Lower leg skin (tissue), 3 donors: ENCODE results near the gene ADAMTS8.

Experiments used
- POLR2A ChIP-seq, 2 donors: fragments of 450-650 bp; IDR thresholded peaks; one replicate each; pipeline ENCODE4 v1.6.1; 2016 to 2017; ENCODE audit warnings: antibody characterized with exemption in 2 of 2, mild to moderate bottlenecking in 1 of 2, moderate library complexity in 1 of 2
- TF ChIP-seq, protein P1 (sequence below), 3 donors: fragments of 450-650 bp; IDR thresholded peaks; one replicate each; pipeline ENCODE4 v1.5.1; 2016; ENCODE audit warnings: antibody characterized with exemption in 3 of 3, mild to moderate bottlenecking in 3 of 3, moderate library complexity in 2 of 3

GRCh38 chr11:130415731-130416529, 12.5 kb downstream of the ADAMTS8 start:
- TF ChIP-seq, protein P1, sequence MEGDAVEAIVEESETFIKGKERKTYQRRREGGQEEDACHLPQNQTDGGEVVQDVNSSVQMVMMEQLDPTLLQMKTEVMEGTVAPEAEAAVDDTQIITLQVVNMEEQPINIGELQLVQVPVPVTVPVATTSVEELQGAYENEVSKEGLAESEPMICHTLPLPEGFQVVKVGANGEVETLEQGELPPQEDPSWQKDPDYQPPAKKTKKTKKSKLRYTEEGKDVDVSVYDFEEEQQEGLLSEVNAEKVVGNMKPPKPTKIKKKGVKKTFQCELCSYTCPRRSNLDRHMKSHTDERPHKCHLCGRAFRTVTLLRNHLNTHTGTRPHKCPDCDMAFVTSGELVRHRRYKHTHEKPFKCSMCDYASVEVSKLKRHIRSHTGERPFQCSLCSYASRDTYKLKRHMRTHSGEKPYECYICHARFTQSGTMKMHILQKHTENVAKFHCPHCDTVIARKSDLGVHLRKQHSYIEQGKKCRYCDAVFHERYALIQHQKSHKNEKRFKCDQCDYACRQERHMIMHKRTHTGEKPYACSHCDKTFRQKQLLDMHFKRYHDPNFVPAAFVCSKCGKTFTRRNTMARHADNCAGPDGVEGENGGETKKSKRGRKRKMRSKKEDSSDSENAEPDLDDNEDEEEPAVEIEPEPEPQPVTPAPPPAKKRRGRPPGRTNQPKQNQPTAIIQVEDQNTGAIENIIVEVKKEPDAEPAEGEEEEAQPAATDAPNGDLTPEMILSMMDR (IDR thresholded peaks at IDR 0.05), result no peak
- TF ChIP-seq POLR2A (IDR thresholded peaks at IDR 0.05), result no peak
